Measurements from ENCODE around the gene FAM163B.

DNA sequence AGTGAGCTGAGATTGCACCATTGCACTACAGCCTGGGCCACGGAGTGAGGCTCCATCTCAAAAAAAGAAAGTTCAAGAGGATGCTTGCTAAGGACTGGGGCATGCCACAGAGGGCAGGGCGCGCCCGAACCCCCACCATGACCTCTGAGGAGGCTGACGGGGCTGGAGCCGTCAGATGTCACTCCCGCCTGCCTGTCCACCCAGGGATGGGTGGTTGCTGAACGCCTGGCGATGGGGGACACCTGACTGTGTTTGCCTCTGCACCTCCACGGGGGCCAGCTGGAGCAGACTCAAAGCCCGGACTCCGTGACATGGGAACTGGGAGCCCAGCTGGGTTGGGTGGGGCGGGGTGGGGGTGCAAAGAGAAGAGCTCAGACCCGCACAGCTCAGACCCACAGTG, 42.8 kb downstream of the FAM163B start:
- TF ChIP-seq, protein P1, sequence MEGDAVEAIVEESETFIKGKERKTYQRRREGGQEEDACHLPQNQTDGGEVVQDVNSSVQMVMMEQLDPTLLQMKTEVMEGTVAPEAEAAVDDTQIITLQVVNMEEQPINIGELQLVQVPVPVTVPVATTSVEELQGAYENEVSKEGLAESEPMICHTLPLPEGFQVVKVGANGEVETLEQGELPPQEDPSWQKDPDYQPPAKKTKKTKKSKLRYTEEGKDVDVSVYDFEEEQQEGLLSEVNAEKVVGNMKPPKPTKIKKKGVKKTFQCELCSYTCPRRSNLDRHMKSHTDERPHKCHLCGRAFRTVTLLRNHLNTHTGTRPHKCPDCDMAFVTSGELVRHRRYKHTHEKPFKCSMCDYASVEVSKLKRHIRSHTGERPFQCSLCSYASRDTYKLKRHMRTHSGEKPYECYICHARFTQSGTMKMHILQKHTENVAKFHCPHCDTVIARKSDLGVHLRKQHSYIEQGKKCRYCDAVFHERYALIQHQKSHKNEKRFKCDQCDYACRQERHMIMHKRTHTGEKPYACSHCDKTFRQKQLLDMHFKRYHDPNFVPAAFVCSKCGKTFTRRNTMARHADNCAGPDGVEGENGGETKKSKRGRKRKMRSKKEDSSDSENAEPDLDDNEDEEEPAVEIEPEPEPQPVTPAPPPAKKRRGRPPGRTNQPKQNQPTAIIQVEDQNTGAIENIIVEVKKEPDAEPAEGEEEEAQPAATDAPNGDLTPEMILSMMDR (IDR thresholded peaks at IDR 0.05 in 8 of 11, conservative IDR thresholded peaks at IDR 0.05 in 3 of 11): no peak
- TF ChIP-seq POLR2A (IDR thresholded peaks at IDR 0.05): no peak
